GM10266 (cell line): ENCODE results near the gene C1orf53.
"Not testable (repeated sequence)": the region's sequence is repeated elsewhere in the genome, so short reads cannot be mapped to it uniquely, and the experiment has no call there.

Source experiments
- DNase-seq: peaks from one replicate; pipeline ENCODE4 v3.0.0; 2012; ENCODE audit errors: extremely low spot score
- CTCF ChIP-seq: IDR thresholded peaks from 2 replicates; pipeline ENCODE4 v1.5.1; 2012; ENCODE audit warnings: mild to moderate bottlenecking, low read depth; ENCODE audit not compliant: control insufficient read depth, insufficient read depth; ENCODE audit errors: missing control alignments

Gene C1orf53

GRCh38 chr1:197937381-197937780 is 35.0 kb downstream of the C1orf53 start:
- no peak for DNase-seq
- no peak for TF ChIP-seq CTCF

DNA sequence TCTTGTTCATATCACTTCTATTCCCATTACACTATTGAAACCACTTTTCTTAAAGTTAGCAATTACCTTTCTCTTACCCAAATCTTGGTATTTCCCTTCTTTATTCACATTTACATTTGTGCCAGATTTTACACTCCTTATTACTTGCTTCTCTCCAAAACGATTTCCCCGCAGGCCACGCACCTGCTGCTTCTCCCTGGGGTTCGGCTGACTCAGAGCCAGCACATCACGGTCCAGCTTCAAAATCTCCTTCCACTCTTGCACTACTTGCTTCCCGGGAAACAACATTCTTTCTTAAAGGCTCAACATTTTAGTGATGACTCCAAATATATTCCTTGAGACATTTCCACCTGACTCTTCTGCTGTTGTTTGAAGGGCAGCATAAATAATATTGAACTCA is 35.5 kb downstream of the C1orf53 start:
- TF ChIP-seq CTCF = no peak
- no peak for DNase-seq

DNA sequence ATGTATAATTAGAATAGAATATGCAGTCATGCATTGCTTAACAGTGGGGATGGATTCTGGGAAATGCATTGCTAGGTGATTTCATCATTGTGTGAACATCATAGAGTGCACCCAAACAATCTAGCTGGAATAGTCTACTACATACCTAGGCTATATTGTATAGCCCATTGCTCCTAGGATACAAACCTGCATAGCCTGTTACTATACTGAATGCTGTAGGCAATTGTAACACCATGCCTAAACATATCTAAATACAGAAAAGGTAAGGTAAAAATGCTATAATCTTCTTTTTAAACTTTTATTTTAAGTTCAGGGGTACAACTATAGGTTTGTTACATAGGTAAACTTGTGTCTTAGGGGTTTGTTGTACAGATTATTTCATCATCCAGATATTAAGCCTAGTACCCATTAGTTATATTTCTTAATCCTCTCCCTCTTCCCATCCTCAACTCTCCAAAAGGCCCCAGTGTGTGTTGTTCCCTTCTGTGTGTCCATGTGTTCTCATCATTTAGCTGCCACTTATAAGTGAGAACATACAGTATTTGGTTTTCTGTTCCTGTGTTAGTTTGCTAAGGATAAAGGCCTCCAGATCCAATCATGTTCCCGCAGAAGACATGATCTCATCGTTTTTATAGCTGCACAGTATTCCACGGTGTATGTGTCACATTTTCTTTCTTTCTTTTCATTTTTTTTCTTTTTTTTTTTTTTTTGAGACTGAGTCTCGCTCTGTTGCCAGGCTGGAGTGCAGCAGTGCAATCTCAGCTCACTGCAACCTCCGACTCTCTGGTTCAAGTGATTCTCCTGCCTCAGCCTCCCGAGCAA is 36.9 kb downstream of the C1orf53 start:
- DNase-seq = not testable (repeated sequence)

DNA sequence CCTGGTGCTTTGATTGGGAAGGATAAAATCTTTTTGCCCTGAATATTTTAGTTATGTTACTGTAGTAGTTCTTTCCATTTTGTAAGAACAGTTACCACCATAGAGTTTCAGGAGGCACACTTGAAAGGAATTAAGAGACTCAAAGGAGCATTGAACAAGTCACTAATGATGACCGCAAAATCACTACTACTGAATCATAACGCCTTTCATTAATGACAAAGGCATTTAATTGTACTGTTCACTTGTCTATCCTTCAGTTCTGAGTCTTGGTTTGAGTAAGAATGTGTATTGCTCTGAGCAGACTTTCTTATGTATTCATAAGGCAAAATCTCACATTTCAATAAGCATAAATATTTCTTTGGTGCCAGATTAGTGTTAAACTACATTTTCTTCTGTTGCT is 39.6 kb downstream of the C1orf53 start:
- DNase-seq = no peak
- no peak for TF ChIP-seq CTCF

DNA sequence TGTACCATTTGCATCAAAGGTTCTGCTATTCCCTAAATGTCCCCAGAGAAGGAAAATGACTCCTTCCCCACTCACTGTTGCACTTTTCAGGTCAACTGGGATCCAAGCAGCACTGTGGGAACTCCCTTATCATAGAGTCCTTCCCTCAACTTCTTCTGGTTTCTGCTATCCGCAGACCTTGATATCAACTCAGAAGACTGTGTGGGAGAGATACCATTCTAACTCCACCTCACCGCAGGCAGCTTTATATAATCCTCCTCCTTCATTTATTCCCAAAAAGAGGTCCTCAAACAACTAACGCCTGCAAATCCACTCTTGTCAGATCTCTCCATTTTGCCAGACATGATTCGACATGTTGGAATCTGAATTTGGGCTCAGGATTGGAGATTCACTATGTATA is 42.1 kb downstream of the C1orf53 start:
- DNase-seq = no peak
- no peak for TF ChIP-seq CTCF

- no peak for DNase-seq
- TF ChIP-seq CTCF = no peak
These were observed 46.8 kb downstream of the C1orf53 start for GRCh38 chr1:197948926-197949899.

GRCh38 chr1:197951089-197951488 is 48.7 kb downstream of the C1orf53 start:
- DNase-seq = no peak
- no peak for TF ChIP-seq CTCF
